IMR-90 (cell line): ENCODE results near the gene DEGS2. TPM values are rescaled to one million over a fixed set of nuclear protein-coding genes. Genes with fewer than 3 reads are reported as not detected.
A peak's percentile ranks its signal among the peaks of the same experiment; 100 is the strongest.

ENCODE experiments used
- ATAC-seq: fragments of 200-7000 bp; cut with Tn5 transposase; 2 replicates; pipeline ENCODE4 v1.9.1; 2020; ENCODE audit warnings: low read depth, mild to moderate bottlenecking, moderate library complexity
- BruUV-seq: library from RNA; stranded (reverse); fragments of 400-500 nt; replicated peaks from 2 replicates; lab custom pipeline; 2021; lab: Mats Ljungman, UMichigan
- CTCF ChIA-PET: fragments of 300-600 bp; formaldehyde crosslinking; extraction: SDS; loops from one replicate; lab custom pipeline; 2021; ENCODE audit warnings: antibody characterized with exemption; lab: Yijun Ruan, JAX
- POLR2A ChIA-PET: fragments of 300-600 bp; sonication (Branson Sonifier 250); formaldehyde crosslinking; loops from one replicate; lab custom pipeline; 2022; ENCODE audit warnings: antibody characterized with exemption; ENCODE audit not compliant: unreplicated experiment; lab: Charles Lee
- DNase-seq: peaks from one replicate; pipeline ENCODE4 v3.0.0; 2013
- H2AFZ ChIP-seq: replicated peaks from 2 replicates; pipeline ENCODE3; 2013; ENCODE audit warnings: low read length, mild to moderate bottlenecking; ENCODE audit not compliant: poor library complexity
- H2AK5ac ChIP-seq: 2 replicates; pipeline ENCODE4 v1.6.1; 2013; ENCODE audit warnings: low read depth, low read length, inconsistent platforms
- H2AK9ac ChIP-seq: replicated peaks from 2 replicates; pipeline ENCODE3; 2013; ENCODE audit warnings: mild to moderate bottlenecking, low read depth, low read length, moderate library complexity; ENCODE audit not compliant: poor library complexity
- H2BK120ac ChIP-seq: 2 replicates; pipeline ENCODE4 v1.6.1; 2013; ENCODE audit warnings: low read depth, low read length, inconsistent platforms
- H2BK15ac ChIP-seq: 3 replicates; pipeline ENCODE4 v1.6.1; 2013; ENCODE audit warnings: low read depth, low read length, inconsistent platforms
- H2BK20ac ChIP-seq: 2 replicates; pipeline ENCODE4 v1.6.1; 2013; ENCODE audit warnings: low read depth, mild to moderate bottlenecking, inconsistent platforms, low read length, moderate library complexity
- H2BK5ac ChIP-seq: 2 replicates; pipeline ENCODE4 v1.6.1; 2013; ENCODE audit warnings: mild to moderate bottlenecking, low read depth, low read length, inconsistent platforms; ENCODE audit not compliant: poor library complexity, severe bottlenecking
- H3K14ac ChIP-seq: replicated peaks from 2 replicates; pipeline ENCODE4 v1.6.1; 2013; ENCODE audit warnings: low read depth, low read length, inconsistent platforms
- H3K18ac ChIP-seq: 2 replicates; pipeline ENCODE4 v1.6.1; 2013; ENCODE audit warnings: low read depth, low read length, control low read depth
- H3K23ac ChIP-seq: 2 replicates; pipeline ENCODE4 v1.6.1; 2013; ENCODE audit warnings: low read depth, low read length, inconsistent platforms
- H3K27ac ChIP-seq: 2 replicates; pipeline ENCODE4 v1.5.1; 2013; ENCODE audit warnings: mild to moderate bottlenecking, control low read depth, low read length; ENCODE audit not compliant: insufficient read depth
- H3K27me3 ChIP-seq: 2 replicates; pipeline ENCODE4 v1.6.1; 2013; ENCODE audit warnings: low read length; ENCODE audit not compliant: control insufficient read depth, insufficient read depth
- H3K36me3 ChIP-seq: 2 replicates; pipeline ENCODE4 v1.6.1; 2013; ENCODE audit warnings: low read length, mixed read lengths; ENCODE audit not compliant: control insufficient read depth, insufficient read depth
- H3K4ac ChIP-seq: 2 replicates; pipeline ENCODE4 v1.6.1; 2013; ENCODE audit warnings: low read depth, low read length, inconsistent platforms
- H3K4me1 ChIP-seq: 2 replicates; pipeline ENCODE4 v1.6.1; 2013; ENCODE audit warnings: low read length, mixed read lengths; ENCODE audit not compliant: control insufficient read depth, insufficient read depth
- H3K4me2 ChIP-seq: 2 replicates; pipeline ENCODE4 v1.6.1; 2013; ENCODE audit warnings: low read depth, mild to moderate bottlenecking, control low read depth, low read length, moderate library complexity
- H3K4me3 ChIP-seq: 2 replicates; pipeline ENCODE4 v1.5.1; 2013; ENCODE audit warnings: low read depth, mild to moderate bottlenecking, control low read depth, low read length, moderate library complexity; ENCODE audit not compliant: insufficient read depth
- H3K56ac ChIP-seq: 2 replicates; pipeline ENCODE4 v1.6.1; 2013; ENCODE audit warnings: low read length, inconsistent platforms; ENCODE audit not compliant: insufficient read depth; ENCODE audit errors: extremely low read depth
- H3K79me1 ChIP-seq, 2 experiments: 2 replicates each; pipeline ENCODE4 v1.6.1; 2013; ENCODE audit warnings: low read length in 2 of 2, inconsistent platforms in 1 of 2, low read depth in 1 of 2
- H3K9ac ChIP-seq: 2 replicates; pipeline ENCODE4 v1.6.1; 2013; ENCODE audit warnings: low read depth, low read length, control low read depth
- H3K9me1 ChIP-seq: 2 replicates; pipeline ENCODE4 v1.6.1; 2013; ENCODE audit warnings: low read length, inconsistent platforms; ENCODE audit not compliant: insufficient read depth
- H3K9me3 ChIP-seq: 2 replicates; pipeline ENCODE4 v1.6.1; 2013; ENCODE audit warnings: low read length; ENCODE audit not compliant: control insufficient read depth, insufficient read depth
- H4K20me1 ChIP-seq: 2 replicates; pipeline ENCODE4 v1.6.1; 2013; ENCODE audit warnings: low read length, inconsistent platforms; ENCODE audit not compliant: insufficient read depth
- H4K5ac ChIP-seq: 2 replicates; pipeline ENCODE4 v1.6.1; 2013; ENCODE audit warnings: mild to moderate bottlenecking, low read depth, low read length, control low read depth
- H4K8ac ChIP-seq, 2 experiments: 2 replicates each; pipeline ENCODE4 v1.6.1; 2013; ENCODE audit warnings: low read depth in 2 of 2, low read length in 2 of 2, control low read depth in 1 of 2, inconsistent platforms in 1 of 2
- H4K91ac ChIP-seq: 2 replicates; pipeline ENCODE4 v1.6.1; 2013; ENCODE audit warnings: low read depth, low read length, inconsistent platforms; ENCODE audit not compliant: insufficient read depth
- BHLHE40 ChIP-seq: fragments of 150-350 bp; IDR thresholded peaks from 2 replicates; pipeline ENCODE4 v1.6.1; 2016; ENCODE audit warnings: mild to moderate bottlenecking, low read depth, low read length
- CHD1 ChIP-seq: IDR thresholded peaks from 2 replicates; pipeline ENCODE4 v1.6.1; 2012; ENCODE audit warnings: low read depth, low read length, improper control_type of control experiment
- FOS ChIP-seq: fragments of 150-350 bp; IDR thresholded peaks from 2 replicates; pipeline ENCODE4 v1.6.1; 2016; ENCODE audit warnings: low read depth, low read length
- MAFK ChIP-seq: IDR thresholded peaks from 2 replicates; pipeline ENCODE4 v1.6.1; 2012; ENCODE audit warnings: low read depth, low read length, improper control_type of control experiment
- MAZ ChIP-seq: IDR thresholded peaks from 2 replicates; pipeline ENCODE4 v1.6.1; 2012; ENCODE audit warnings: low read depth, mild to moderate bottlenecking, low read length, improper control_type of control experiment, moderate library complexity, borderline replicate concordance
- MXI1 ChIP-seq: IDR thresholded peaks from 2 replicates; pipeline ENCODE4 v1.6.1; 2012; ENCODE audit warnings: low read depth, mild to moderate bottlenecking, low read length, moderate library complexity, borderline replicate concordance
- POLR2A ChIP-seq: IDR thresholded peaks from 2 replicates; pipeline ENCODE4 v1.6.1; 2012; ENCODE audit warnings: mild to moderate bottlenecking, low read depth, low read length
- RAD21 ChIP-seq: IDR thresholded peaks from 2 replicates; pipeline ENCODE4 v1.6.1; 2012; ENCODE audit warnings: low read length, improper control_type of control experiment
- RFX5 ChIP-seq: IDR thresholded peaks from 2 replicates; pipeline ENCODE4 v1.8.0; 2012; ENCODE audit warnings: low read depth, mild to moderate bottlenecking, low read length, moderate library complexity
- SMC3 ChIP-seq: fragments of 150-350 bp; IDR thresholded peaks from 2 replicates; pipeline ENCODE4 v1.6.1; 2016; ENCODE audit warnings: low read depth, mild to moderate bottlenecking, antibody characterized with exemption, low read length, moderate library complexity
- WGBS, 2 experiments: methylation state at CpG; one replicate each; pipeline versions ENCODE4 v1.1.5 to v1.1.7; 2013; ENCODE audit warnings: missing lambda C conversion rate in 2 of 2; ENCODE audit not compliant: insufficient read length in 1 of 2; ENCODE audit errors: extremely low coverage in 2 of 2; 5-methylcytosine and 5-hydroxymethylcytosine counted together
- dilution Hi-C: fragments of 300-500 bp; cut with HindIII; formaldehyde crosslinking; loops from one replicate; pipeline ENCODE4 v1.14.3; 2018; ENCODE audit warnings: low sequenced_read_pairs; ENCODE audit not compliant: unreplicated experiment
- in situ Hi-C: fragments of 300-500 bp; cut with MboI; formaldehyde crosslinking; loops from 3 replicates; pipeline ENCODE4 v1.14.3; 2019; ENCODE audit warnings: low sequenced_read_pairs, inconsistent platforms, mixed read lengths
- intact Hi-C: fragments of 100-400 bp; cut with micrococcal nuclease; formaldehyde crosslinking; loops from 2 replicates; pipeline ENCODE4 v1.10.0; 2022
- polyA plus RNA-seq, 3 experiments: library from polyadenylated mRNA; depleted of rRNA; stranded (reverse); fragments of >200 nt; gene quantifications; 2 replicates each; pipeline ENCODE4 v1.2.3, GENCODE V29; 2012; ENCODE audit warnings: low replicate concordance in 1 of 3
- total RNA-seq: library from RNA; depleted of rRNA; stranded (reverse); fragments of >200 nt; gene quantifications from 2 replicates; pipeline ENCODE4 v1.2.3, GENCODE V29; 2012
- TF ChIP-seq, protein P1 (sequence below): conservative IDR thresholded peaks from 2 replicates; pipeline ENCODE4 v1.5.1; 2012; ENCODE audit warnings: mild to moderate bottlenecking, low read depth, low read length, improper control_type of control experiment
- TF ChIP-seq, protein P2 (sequence below): fragments of 150-350 bp; IDR thresholded peaks from 2 replicates; pipeline ENCODE4 v1.6.1; 2016; ENCODE audit warnings: low read depth, mild to moderate bottlenecking, low read length, moderate library complexity, borderline replicate concordance
- TF ChIP-seq, protein P3 (sequence below): fragments of 150-350 bp; IDR thresholded peaks from 2 replicates; pipeline ENCODE4 v1.6.1; 2017; ENCODE audit warnings: mild to moderate bottlenecking, antibody characterized with exemption, low read length, low read depth

Gene DEGS2
- total and polyA plus RNA-seq, 2 of the 4 experiments (the other 2 are of a cell fraction): not detected

DNA sequence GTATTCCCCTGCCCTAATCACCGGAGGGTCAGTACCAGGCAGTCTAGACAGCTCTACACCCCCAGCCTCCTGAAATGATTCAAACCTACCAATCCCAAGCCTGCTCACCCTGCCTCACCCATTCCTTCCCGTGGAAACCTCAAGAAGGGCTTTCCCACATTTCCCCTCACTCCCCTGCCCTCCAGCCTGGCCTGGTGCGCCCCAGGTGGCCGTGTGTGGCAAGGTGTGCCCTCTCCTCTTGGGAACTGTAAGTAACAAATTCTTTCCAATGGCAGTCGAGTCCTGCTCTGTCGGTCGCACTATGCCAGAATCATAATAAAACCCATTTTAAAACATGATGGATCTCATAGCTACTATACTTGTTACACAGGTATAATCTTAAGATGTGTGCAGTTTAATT lies 13.9 kb upstream of the DEGS2 start:
- no peak overlapping the region for H3K18ac ChIP-seq
- no peak overlapping the region for H2BK15ac ChIP-seq
- H2BK20ac ChIP-seq: no peak overlapping the region
- H3K9ac ChIP-seq: no peak overlapping the region
- H3K36me3 ChIP-seq: no peaks in the 10 kb centered on the region
- no peak overlapping the region for H3K4ac ChIP-seq
- no peak overlapping the region for H4K5ac ChIP-seq
- no peak overlapping the region for H2BK120ac ChIP-seq
- H4K91ac ChIP-seq: no peak overlapping the region
- H4K8ac ChIP-seq: no peak overlapping the region
- no peaks in the 10 kb centered on the region; the same call in 1 of the 2 replicates for H4K20me1 ChIP-seq
- no peak overlapping the region for H3K4me2 ChIP-seq
- no peak overlapping the region for H3K56ac ChIP-seq
- H3K27ac ChIP-seq: no peak overlapping the region
- DNase-seq (no peak), ATAC-seq (no peak)
- H3K9me3 ChIP-seq: no peaks in the 10 kb centered on the region; the same call in 1 of the 2 replicates
- in situ Hi-C loops (no loop called here), dilution Hi-C loops (no loop called here), intact Hi-C loops (no loop called here)
- no peaks in the 10 kb centered on the region for H3K4me1 ChIP-seq
- H3K14ac ChIP-seq: no peak overlapping the region
- no TSS peak for BruUV-seq
- H2AK5ac ChIP-seq: no peak overlapping the region
- H2BK5ac ChIP-seq: no peak overlapping the region
- CTCF ChIA-PET: no interaction called here
- no peak for TF ChIP-seq MXI1
- TF ChIP-seq MAZ: no peak
- TF ChIP-seq CHD1: no peak
- no peak for TF ChIP-seq RFX5
- no peak for TF ChIP-seq FOS
- TF ChIP-seq POLR2A: no peak
- TF ChIP-seq BHLHE40: no peak
- TF ChIP-seq, protein P1, sequence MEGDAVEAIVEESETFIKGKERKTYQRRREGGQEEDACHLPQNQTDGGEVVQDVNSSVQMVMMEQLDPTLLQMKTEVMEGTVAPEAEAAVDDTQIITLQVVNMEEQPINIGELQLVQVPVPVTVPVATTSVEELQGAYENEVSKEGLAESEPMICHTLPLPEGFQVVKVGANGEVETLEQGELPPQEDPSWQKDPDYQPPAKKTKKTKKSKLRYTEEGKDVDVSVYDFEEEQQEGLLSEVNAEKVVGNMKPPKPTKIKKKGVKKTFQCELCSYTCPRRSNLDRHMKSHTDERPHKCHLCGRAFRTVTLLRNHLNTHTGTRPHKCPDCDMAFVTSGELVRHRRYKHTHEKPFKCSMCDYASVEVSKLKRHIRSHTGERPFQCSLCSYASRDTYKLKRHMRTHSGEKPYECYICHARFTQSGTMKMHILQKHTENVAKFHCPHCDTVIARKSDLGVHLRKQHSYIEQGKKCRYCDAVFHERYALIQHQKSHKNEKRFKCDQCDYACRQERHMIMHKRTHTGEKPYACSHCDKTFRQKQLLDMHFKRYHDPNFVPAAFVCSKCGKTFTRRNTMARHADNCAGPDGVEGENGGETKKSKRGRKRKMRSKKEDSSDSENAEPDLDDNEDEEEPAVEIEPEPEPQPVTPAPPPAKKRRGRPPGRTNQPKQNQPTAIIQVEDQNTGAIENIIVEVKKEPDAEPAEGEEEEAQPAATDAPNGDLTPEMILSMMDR: no peak
- TF ChIP-seq SMC3: no peak
- TF ChIP-seq, protein P2, sequence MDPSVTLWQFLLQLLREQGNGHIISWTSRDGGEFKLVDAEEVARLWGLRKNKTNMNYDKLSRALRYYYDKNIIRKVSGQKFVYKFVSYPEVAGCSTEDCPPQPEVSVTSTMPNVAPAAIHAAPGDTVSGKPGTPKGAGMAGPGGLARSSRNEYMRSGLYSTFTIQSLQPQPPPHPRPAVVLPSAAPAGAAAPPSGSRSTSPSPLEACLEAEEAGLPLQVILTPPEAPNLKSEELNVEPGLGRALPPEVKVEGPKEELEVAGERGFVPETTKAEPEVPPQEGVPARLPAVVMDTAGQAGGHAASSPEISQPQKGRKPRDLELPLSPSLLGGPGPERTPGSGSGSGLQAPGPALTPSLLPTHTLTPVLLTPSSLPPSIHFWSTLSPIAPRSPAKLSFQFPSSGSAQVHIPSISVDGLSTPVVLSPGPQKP: no peak
- no peak for TF ChIP-seq RAD21
- TF ChIP-seq, protein P3, sequence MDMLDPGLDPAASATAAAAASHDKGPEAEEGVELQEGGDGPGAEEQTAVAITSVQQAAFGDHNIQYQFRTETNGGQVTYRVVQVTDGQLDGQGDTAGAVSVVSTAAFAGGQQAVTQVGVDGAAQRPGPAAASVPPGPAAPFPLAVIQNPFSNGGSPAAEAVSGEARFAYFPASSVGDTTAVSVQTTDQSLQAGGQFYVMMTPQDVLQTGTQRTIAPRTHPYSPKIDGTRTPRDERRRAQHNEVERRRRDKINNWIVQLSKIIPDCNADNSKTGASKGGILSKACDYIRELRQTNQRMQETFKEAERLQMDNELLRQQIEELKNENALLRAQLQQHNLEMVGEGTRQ: no peak
- TF ChIP-seq MAFK: no peak
- POLR2A ChIA-PET: no interaction called here
- peaks cover 33% of the 10 kb centered on the region for H3K27me3 ChIP-seq
- 45% methylated on average over 2 of the region's 7 CpGs; no CpG with 5 or more reads in 1 of the 2 experiments for WGBS, 2 experiments
- H3K9me1 ChIP-seq: no peaks in the 10 kb centered on the region
- H3K23ac ChIP-seq: no peak overlapping the region
- H2AK9ac ChIP-seq: no peak overlapping the region
- H3K79me1 ChIP-seq: no peaks in the 10 kb centered on the region
- H3K4me3 ChIP-seq: no peak overlapping the region
- H2AFZ ChIP-seq: peak overlapping the region; percentile 32
